HEK293 (cell line): ENCODE data around the gene HSDL2.
A peak's percentile ranks its signal among the peaks of the same experiment; 100 is the strongest.

Source experiments
- CTCF ChIA-PET: fragments of 350-600 bp; formaldehyde crosslinking; extraction: SDS; loops from one replicate; lab custom pipeline; 2021; ENCODE audit warnings: antibody characterized with exemption; lab: Yijun Ruan, JAX
- POLR2A ChIA-PET: fragments of 300-600 bp; formaldehyde crosslinking; extraction: SDS; loops from one replicate; lab custom pipeline; 2020; ENCODE audit warnings: antibody characterized with exemption, inconsistent platforms; lab: Yijun Ruan, JAX
- H3K27ac ChIP-seq: fragments of 200-500 bp; sonication (Bioruptor generic); 2 replicates; pipeline ENCODE4 v1.5.1; 2014; ENCODE audit warnings: low read depth, low read length, control low read depth, inconsistent platforms; ENCODE audit errors: extremely low read depth
- H3K36me3 ChIP-seq, 2 experiments: fragments of 200-500 bp in 1 of 2; sonication (Bioruptor generic) in 1 of 2; 1 replicate in 1 of 2; 2 replicates in 1 of 2; pipeline ENCODE4 v1.5.1; 2014 to 2017; ENCODE audit warnings: inconsistent platforms in 2 of 2, low read length in 2 of 2; ENCODE audit not compliant: control insufficient read depth in 2 of 2, insufficient read depth in 1 of 2
- H3K4me1 ChIP-seq: fragments of 200-500 bp; sonication (Bioruptor generic); 2 replicates; pipeline ENCODE4 v1.5.1; 2014; ENCODE audit warnings: mild to moderate bottlenecking, low read length, inconsistent platforms; ENCODE audit not compliant: control insufficient read depth, insufficient read depth
- H3K4me3 ChIP-seq: 2 replicates; pipeline ENCODE4 v1.5.1; 2011; ENCODE audit warnings: low read depth, mild to moderate bottlenecking, control low read depth, low read length, moderate library complexity
- H3K9me3 ChIP-seq: fragments of 200-500 bp; sonication (Bioruptor generic); 2 replicates; pipeline ENCODE4 v1.5.1; 2014; ENCODE audit warnings: low read depth, low read length, inconsistent platforms; ENCODE audit not compliant: control insufficient read depth, insufficient read depth
- BCL11A ChIP-seq: fragments of 450-650 bp; formaldehyde crosslinking; IDR thresholded peaks from 2 replicates; pipeline ENCODE4 v1.5.1; 2016; ENCODE audit warnings: low read depth, missing biosample characterization, missing genetic modification characterization
- KLF1 ChIP-seq: fragments of 450-650 bp; formaldehyde crosslinking; IDR thresholded peaks from 2 replicates; pipeline ENCODE4 v1.5.1; 2016; ENCODE audit warnings: missing biosample characterization, missing genetic modification characterization
- KLF7 ChIP-seq: fragments of 450-650 bp; formaldehyde crosslinking; IDR thresholded peaks from 2 replicates; pipeline ENCODE4 v1.5.1; 2016; ENCODE audit warnings: missing biosample characterization, missing genetic modification characterization, borderline replicate concordance
- OVOL3 ChIP-seq: fragments of 450-650 bp; formaldehyde crosslinking; IDR thresholded peaks from 2 replicates; pipeline ENCODE4 v1.5.1; 2016; ENCODE audit warnings: missing biosample characterization, missing genetic modification characterization
- PATZ1 ChIP-seq: fragments of 450-650 bp; formaldehyde crosslinking; IDR thresholded peaks from 2 replicates; pipeline ENCODE4 v1.5.1; 2016; ENCODE audit warnings: missing biosample characterization, missing genetic modification characterization
- ZBTB11 ChIP-seq: fragments of 450-650 bp; formaldehyde crosslinking; conservative IDR thresholded peaks from 2 replicates; pipeline ENCODE4 v1.5.1; 2016; ENCODE audit warnings: low read depth, missing biosample characterization, missing genetic modification characterization
- ZBTB6 ChIP-seq: fragments of 450-650 bp; formaldehyde crosslinking; IDR thresholded peaks from 2 replicates; pipeline ENCODE4 v1.5.1; 2017; ENCODE audit warnings: missing biosample characterization, missing genetic modification characterization
- ZBTB8A ChIP-seq: fragments of 450-650 bp; formaldehyde crosslinking; IDR thresholded peaks from 2 replicates; pipeline ENCODE4 v1.5.1; 2016; ENCODE audit warnings: missing biosample characterization, missing genetic modification characterization
- ZNF146 ChIP-seq: fragments of 450-650 bp; formaldehyde crosslinking; IDR thresholded peaks from 2 replicates; pipeline ENCODE4 v1.5.1; 2016; ENCODE audit warnings: missing biosample characterization, missing genetic modification characterization
- ZNF335 ChIP-seq: fragments of 450-650 bp; formaldehyde crosslinking; conservative IDR thresholded peaks from 2 replicates; pipeline ENCODE4 v1.5.1; 2016; ENCODE audit warnings: missing biosample characterization, missing genetic modification characterization
- ZNF354C ChIP-seq: fragments of 450-650 bp; formaldehyde crosslinking; IDR thresholded peaks from 2 replicates; pipeline ENCODE4 v1.5.1; 2016; ENCODE audit warnings: missing biosample characterization, missing genetic modification characterization, low read depth, borderline replicate concordance
- ZNF501 ChIP-seq: fragments of 450-650 bp; formaldehyde crosslinking; IDR thresholded peaks from 2 replicates; pipeline ENCODE4 v1.5.1; 2016; ENCODE audit warnings: missing biosample characterization, missing genetic modification characterization
- ZNF544 ChIP-seq: fragments of 450-650 bp; formaldehyde crosslinking; IDR thresholded peaks from 2 replicates; pipeline ENCODE4 v1.5.0; 2017; ENCODE audit warnings: missing biosample characterization, missing genetic modification characterization
- ZNF558 ChIP-seq: fragments of 450-650 bp; formaldehyde crosslinking; IDR thresholded peaks from 2 replicates; pipeline ENCODE4 v1.5.1; 2016; ENCODE audit warnings: missing biosample characterization, missing genetic modification characterization
- ZNF600 ChIP-seq: fragments of 450-650 bp; formaldehyde crosslinking; IDR thresholded peaks from 2 replicates; pipeline ENCODE4 v1.5.1; 2016; ENCODE audit warnings: missing biosample characterization, missing genetic modification characterization
- ZNF677 ChIP-seq: fragments of 450-650 bp; IDR thresholded peaks from 2 replicates; pipeline ENCODE4 v1.5.0; 2018; ENCODE audit warnings: missing biosample characterization, mild to moderate bottlenecking, missing genetic modification characterization, moderate library complexity
- ZSCAN4 ChIP-seq: fragments of 450-650 bp; formaldehyde crosslinking; IDR thresholded peaks from 2 replicates; pipeline ENCODE4 v1.5.1; 2017; ENCODE audit warnings: missing biosample characterization, missing genetic modification characterization

HSDL2 gene

GRCh38 chr9:112379177-112380101, 469 bp upstream of the HSDL2 start (continued):
- TF ChIP-seq ZBTB11 (tag by site-specific recombination): no peak
- TF ChIP-seq ZNF544 (tag by site-specific recombination): no peak
- peak; percentile 92 for TF ChIP-seq ZBTB8A (tag by site-specific recombination)
- TF ChIP-seq ZNF558 (tag by site-specific recombination): no peak
- TF ChIP-seq KLF7: no peak
- TF ChIP-seq ZNF600: peak; percentile 42; the same call in 1 of the 2 replicates
- TF ChIP-seq PATZ1 (tag by site-specific recombination): peak; percentile 80
- 0 out of 2 replicates have a peak, but pooled peaks have one; percentile 10 for TF ChIP-seq KLF1 (tag by site-specific recombination)
- TF ChIP-seq ZNF354C (tag by site-specific recombination): no peak
- peak; percentile 94 for TF ChIP-seq ZBTB6 (tag by site-specific recombination)
- TF ChIP-seq BCL11A (tag by site-specific recombination): no peak
- peak; percentile 60 for TF ChIP-seq ZNF501 (tag by site-specific recombination)
- 0 out of 2 replicates have a peak, but pooled peaks have one; percentile 59 for TF ChIP-seq OVOL3 (tag by site-specific recombination)
- TF ChIP-seq ZNF146: no peak
- TF ChIP-seq ZNF677 (tag by site-specific recombination): no peak

- POLR2A ChIA-PET: interaction anchor here (1.3 to 2.5 kb wide), 6 partner anchors 19 to 337 kb away, joined by 5 to 27 read pairs (median 16); partner anchors contain the start of genes INIP, KIAA1958 and PTBP3
- Histone ChIP-seq H3K36me3 (no peaks in the 10 kb centered on the region), H3K27ac (no peak overlapping the region), H3K9me3 (no peaks in the 10 kb centered on the region)
- TF ChIP-seq ZSCAN4 (tag by site-specific recombination) (peak; percentile 57; the same call in 1 of the 2 replicates), ZNF335 (tag by site-specific recombination) (no peak)
- TF ChIP-seq, all 188 proteins: peak for 1
- CTCF ChIA-PET: interaction anchor here (1.2 to 5.0 kb wide), 3 partner anchors 19 to 47 kb away, joined by 3 to 25 read pairs (median 4); partner anchors contain the start of gene PTBP3
- Histone ChIP-seq H3K4me1 (no peaks in the 10 kb centered on the region), H3K4me3 (peak overlapping the region; percentile 89)
Measured at GRCh38 chr9:112380825-112381221, 915 bp downstream of the HSDL2 start.
